Astrocyte (in vitro differentiated cells and primary cell): ENCODE results near the gene PIGW. TPM values are rescaled to one million over a fixed set of nuclear protein-coding genes. Genes with fewer than 3 reads are reported as not detected.

Experiments
- DNase-seq: peaks from one replicate; pipeline ENCODE4 v3.0.0-alpha.2; 2010; ENCODE audit warnings: low read depth
- FAIRE-seq: peaks from 2 replicates; lab custom pipeline; 2011; peaks lifted over from hg19 to GRCh38; lab: Jason Lieb, UNC
- H2AFZ ChIP-seq: 2 replicates; pipeline ENCODE4 v1.6.0; 2012; ENCODE audit warnings: low read depth, low read length, inconsistent platforms
- H3K27ac ChIP-seq: 2 replicates; pipeline ENCODE4 v1.5.1; 2011; ENCODE audit warnings: low read depth, low read length, inconsistent platforms
- H3K27me3 ChIP-seq: 2 replicates; pipeline ENCODE4 v1.6.0; 2011; ENCODE audit warnings: low read length, inconsistent platforms; ENCODE audit not compliant: insufficient read depth
- H3K36me3 ChIP-seq: 2 replicates; pipeline ENCODE4 v1.5.1; 2011; ENCODE audit warnings: low read length, inconsistent platforms; ENCODE audit not compliant: insufficient read depth
- H3K4me1 ChIP-seq: 2 replicates; pipeline ENCODE4 v1.5.1; 2011; ENCODE audit warnings: low read length, inconsistent platforms; ENCODE audit not compliant: insufficient read depth
- H3K4me2 ChIP-seq: 2 replicates; pipeline ENCODE4 v1.6.0; 2012; ENCODE audit warnings: low read length, inconsistent platforms
- H3K4me3 ChIP-seq: 2 replicates; pipeline ENCODE4 v1.5.1; 2011; ENCODE audit warnings: low read depth, mild to moderate bottlenecking, low read length, inconsistent platforms; ENCODE audit not compliant: insufficient read depth
- H3K79me2 ChIP-seq: 2 replicates; pipeline ENCODE4 v1.6.0; 2012; ENCODE audit warnings: mild to moderate bottlenecking, low read length, inconsistent platforms; ENCODE audit not compliant: insufficient read depth
- H3K9ac ChIP-seq: 2 replicates; pipeline ENCODE4 v1.6.0; 2012; ENCODE audit warnings: mild to moderate bottlenecking, low read length, inconsistent platforms
- H3K9me3 ChIP-seq: 2 replicates; pipeline ENCODE4 v1.5.1; 2012; ENCODE audit warnings: low read depth, mild to moderate bottlenecking, low read length, inconsistent platforms; ENCODE audit not compliant: insufficient read depth
- H4K20me1 ChIP-seq: 2 replicates; pipeline ENCODE4 v1.6.0; 2012; ENCODE audit warnings: low read length, inconsistent platforms; ENCODE audit not compliant: insufficient read depth
- H3K27ac Mint-ChIP-seq: one replicate; pipeline ENCODE4 v1.8.0; 2021; ENCODE audit warnings: mild to moderate bottlenecking, mixed read lengths; ENCODE audit not compliant: unreplicated experiment
- H3K27me3 Mint-ChIP-seq: one replicate; pipeline ENCODE4 v1.8.0; 2021; ENCODE audit warnings: low read depth, mixed read lengths; ENCODE audit not compliant: unreplicated experiment
- H3K36me3 Mint-ChIP-seq: one replicate; pipeline ENCODE4 v1.8.0; 2021; ENCODE audit warnings: low read depth, mixed read lengths; ENCODE audit not compliant: unreplicated experiment
- H3K4me1 Mint-ChIP-seq: one replicate; pipeline ENCODE4 v1.8.0; 2021; ENCODE audit warnings: low read depth, mixed read lengths; ENCODE audit not compliant: unreplicated experiment
- H3K4me3 Mint-ChIP-seq: one replicate; pipeline ENCODE4 v1.8.0; 2021; ENCODE audit warnings: mild to moderate bottlenecking, moderate library complexity, mixed read lengths; ENCODE audit not compliant: unreplicated experiment
- H3K9me3 Mint-ChIP-seq: one replicate; pipeline ENCODE4 v1.8.0; 2021; ENCODE audit warnings: mild to moderate bottlenecking, mixed read lengths; ENCODE audit not compliant: unreplicated experiment
- CTCF ChIP-seq: IDR thresholded peaks from 2 replicates; pipeline ENCODE4 v1.5.1; 2011; ENCODE audit warnings: low read depth, mild to moderate bottlenecking, inconsistent platforms, low read length, moderate library complexity; ENCODE audit not compliant: insufficient read depth
- EZH2 ChIP-seq: IDR thresholded peaks from 2 replicates; pipeline ENCODE4 v1.6.1; 2012; ENCODE audit warnings: mild to moderate bottlenecking, low read length, inconsistent platforms; ENCODE audit not compliant: insufficient read depth
- total RNA-seq: library from RNA; stranded (reverse); gene quantifications from 2 replicates; pipeline ENCODE4 v1.2.1, GENCODE V29; 2021

PIGW gene
- total RNA-seq, 1 donor from 2014 or later, result 8.4 TPM

GRCh38 chr17:36527621-36528250 lies 7.1 kb upstream of the PIGW start:
- H3K27me3 ChIP-seq, result no peaks in the 10 kb centered on the region
- Mint-ChIP-seq H3K4me1 (peaks cover 12% of the 10 kb centered on the region), H3K36me3 (peaks cover 27% of the 10 kb centered on the region), H3K27me3 (no peaks in the 10 kb centered on the region), H3K9me3 (peaks cover 2% of the 10 kb centered on the region), H3K27ac (no peak overlapping the region), H3K4me3 (no peak overlapping the region)
- peaks cover 21% of the 10 kb centered on the region for H4K20me1 ChIP-seq
- H2AFZ ChIP-seq, result no peak overlapping the region
- TF ChIP-seq EZH2 (no peak), CTCF (no peak)
- H3K4me1 ChIP-seq, result peaks cover 17% of the 10 kb centered on the region
- FAIRE-seq (no peak), DNase-seq (no peak)
- no peak overlapping the region for H3K4me2 ChIP-seq
- no peak overlapping the region for H3K27ac ChIP-seq
- peaks cover 31% of the 10 kb centered on the region for H3K36me3 ChIP-seq
- no peak overlapping the region for H3K4me3 ChIP-seq
- H3K9me3 ChIP-seq, result no peaks in the 10 kb centered on the region
- H3K79me2 ChIP-seq, result peaks cover 15% of the 10 kb centered on the region
- no peak overlapping the region for H3K9ac ChIP-seq

DNA sequence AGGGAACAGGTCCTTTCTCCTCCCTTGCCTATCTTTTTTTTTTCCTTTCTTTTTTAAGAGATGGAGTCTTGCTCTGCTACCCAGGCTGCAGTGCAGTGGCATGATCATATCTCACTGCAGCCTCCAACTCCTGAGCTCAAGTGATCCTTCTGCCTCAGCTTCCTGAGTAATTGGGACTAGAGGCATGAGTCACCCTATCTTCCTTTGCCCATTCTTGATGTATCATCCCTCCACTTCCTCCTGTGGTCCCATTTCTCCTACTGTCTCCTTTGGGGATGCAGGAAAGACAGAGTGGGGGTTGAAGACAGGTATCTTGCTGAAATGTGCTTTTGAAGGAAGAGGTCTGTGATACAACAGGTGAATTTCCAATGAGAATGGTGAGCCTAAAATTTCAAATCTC lies 5.7 kb upstream of the PIGW start:
- H3K9ac ChIP-seq, result no peak overlapping the region
- Mint-ChIP-seq H3K27ac (peak overlapping the region; percentile 54), H3K4me3 (no peak overlapping the region), H3K9me3 (peaks cover 2% of the 10 kb centered on the region), H3K36me3 (peaks cover 29% of the 10 kb centered on the region), H3K27me3 (no peaks in the 10 kb centered on the region), H3K4me1 (peaks cover 16% of the 10 kb centered on the region)
- no peaks in the 10 kb centered on the region for H3K9me3 ChIP-seq
- FAIRE-seq (no peak), DNase-seq (peak; percentile 46)
- TF ChIP-seq EZH2 (no peak), CTCF (no peak)
- H4K20me1 ChIP-seq, result peaks cover 21% of the 10 kb centered on the region
- peaks cover 24% of the 10 kb centered on the region for H3K4me1 ChIP-seq
- H3K27me3 ChIP-seq, result no peaks in the 10 kb centered on the region
- H3K27ac ChIP-seq, result no peak overlapping the region
- H2AFZ ChIP-seq, result no peak overlapping the region
- peaks cover 35% of the 10 kb centered on the region for H3K36me3 ChIP-seq
- H3K4me3 ChIP-seq, result no peak overlapping the region
- H3K79me2 ChIP-seq, result peaks cover 28% of the 10 kb centered on the region
- peak overlapping the region; percentile 25 for H3K4me2 ChIP-seq

GRCh38 chr17:36532435-36532975 lies 2.3 kb upstream of the PIGW start:
- DNase-seq (no peak), FAIRE-seq (no peak)
- no peak overlapping the region for H2AFZ ChIP-seq
- H3K4me2 ChIP-seq, result no peak overlapping the region
- Mint-ChIP-seq H3K27ac (no peak overlapping the region), H3K36me3 (peaks cover 16% of the 10 kb centered on the region), H3K27me3 (no peaks in the 10 kb centered on the region), H3K4me3 (peak overlapping the region; percentile 57), H3K9me3 (no peaks in the 10 kb centered on the region), H3K4me1 (peaks cover 8% of the 10 kb centered on the region)
- H3K27ac ChIP-seq, result no peak overlapping the region
- peaks cover 15% of the 10 kb centered on the region for H4K20me1 ChIP-seq
- no peak for TF ChIP-seq CTCF
- no peak for TF ChIP-seq EZH2
- no peak overlapping the region for H3K9ac ChIP-seq
- no peak overlapping the region for H3K4me3 ChIP-seq
- H3K9me3 ChIP-seq, result no peaks in the 10 kb centered on the region
- H3K27me3 ChIP-seq, result no peaks in the 10 kb centered on the region
- peaks cover 45% of the 10 kb centered on the region for H3K79me2 ChIP-seq
- peaks cover 22% of the 10 kb centered on the region for H3K4me1 ChIP-seq
- H3K36me3 ChIP-seq, result peaks cover 15% of the 10 kb centered on the region
